GM12878 (cell line): ENCODE data around the gene METTL21C. TPM values are rescaled to one million over a fixed set of nuclear protein-coding genes. Genes with fewer than 3 reads are reported as not detected.

ENCODE experiments used
- ATAC-seq: fragments of 200-7000 bp; cut with Tn5 transposase; 3 replicates; pipeline ENCODE4 v1.9.1; 2020; ENCODE audit warnings: mild to moderate bottlenecking, moderate library complexity
- BruUV-seq: library from RNA; stranded (reverse); fragments of 400-500 nt; replicated peaks from 2 replicates; lab custom pipeline; 2021; lab: Mats Ljungman, UMichigan
- CTCF ChIA-PET: fragments of 300-600 bp; sonication (Branson Sonifier 250); formaldehyde crosslinking; extraction: SDS; loops from one replicate; lab custom pipeline; 2021; ENCODE audit warnings: inconsistent platforms; lab: Yijun Ruan, JAX
- POLR2A ChIA-PET: fragments of 350-600 bp; formaldehyde crosslinking; extraction: SDS; loops from one replicate; lab custom pipeline; 2021; ENCODE audit warnings: inconsistent platforms; lab: Charles Lee
- RAD21 ChIA-PET: fragments of 300-600 bp; sonication (Branson Sonifier 250); formaldehyde crosslinking; loops from one replicate; lab custom pipeline; 2023; ENCODE audit warnings: antibody characterized with exemption; ENCODE audit not compliant: unreplicated experiment; lab: Charles Lee
- SMC1A ChIA-PET: fragments of 300-600 bp; sonication (Branson Sonifier 250); formaldehyde crosslinking; loops from one replicate; lab custom pipeline; 2023; ENCODE audit not compliant: unreplicated experiment, uncharacterized antibody; lab: Charles Lee
- DNase-seq: peaks from one replicate; pipeline ENCODE4 v3.0.0-alpha.2; 2011; ENCODE audit warnings: low read depth, low spot score
- FAIRE-seq: peaks from 3 replicates; lab custom pipeline; 2011; peaks lifted over from hg19 to GRCh38; lab: Jason Lieb, UNC
- H2AFZ ChIP-seq: 2 replicates; pipeline ENCODE4 v1.6.0; 2011; ENCODE audit warnings: low read depth, low read length, control low read depth; ENCODE audit not compliant: control insufficient read depth
- H3K27ac ChIP-seq: 2 replicates; pipeline ENCODE4 v1.5.1; 2011; ENCODE audit warnings: control low read depth; ENCODE audit not compliant: control insufficient read depth, insufficient read depth
- H3K27me3 ChIP-seq, 2 experiments: replicated peaks in 1 of 2; 2 replicates each; pipeline versions ENCODE4 v1.6.0 to v1.6.1; 2011; ENCODE audit warnings: low read length in 1 of 2; ENCODE audit not compliant: control insufficient read depth in 2 of 2, insufficient read depth in 2 of 2
- H3K36me3 ChIP-seq, 2 experiments: 2 replicates each; pipeline ENCODE4 v1.5.1; 2011; ENCODE audit warnings: low read length in 1 of 2; ENCODE audit not compliant: control insufficient read depth in 2 of 2, insufficient read depth in 2 of 2
- H3K4me1 ChIP-seq: 2 replicates; pipeline ENCODE4 v1.6.1; 2011; ENCODE audit warnings: mild to moderate bottlenecking, low read length, moderate library complexity, mixed read lengths; ENCODE audit not compliant: control insufficient read depth, insufficient read depth
- H3K4me2 ChIP-seq: 2 replicates; pipeline ENCODE4 v1.6.0; 2011; ENCODE audit warnings: control low read depth; ENCODE audit not compliant: control insufficient read depth, insufficient read depth
- H3K4me3 ChIP-seq: fragments of 200-600 bp; sonication (generic); 2 replicates; pipeline ENCODE4 v1.5.1; 2016
- H3K79me2 ChIP-seq: 2 replicates; pipeline ENCODE4 v1.6.0; 2011; ENCODE audit warnings: low read length; ENCODE audit not compliant: control insufficient read depth, insufficient read depth
- H3K9ac ChIP-seq: 2 replicates; pipeline ENCODE4 v1.8.0; 2011; ENCODE audit warnings: low read length, control low read depth, mixed read lengths; ENCODE audit not compliant: control insufficient read depth, insufficient read depth
- H3K9me3 ChIP-seq: replicated peaks from 3 replicates; pipeline ENCODE4 v1.5.1; 2011; ENCODE audit warnings: mild to moderate bottlenecking, low read length; ENCODE audit not compliant: control insufficient read depth, insufficient read depth
- H4K20me1 ChIP-seq: 2 replicates; pipeline ENCODE4 v1.6.0; 2011; ENCODE audit not compliant: control insufficient read depth, insufficient read depth
- CBX3 ChIP-seq: fragments of 200-600 bp; sonication (generic); IDR thresholded peaks from 2 replicates; pipeline ENCODE4 v1.6.1; 2016; ENCODE audit warnings: low read depth, borderline replicate concordance
- CBX5 ChIP-seq: sonication (generic); IDR thresholded peaks from 2 replicates; pipeline ENCODE4 v1.6.1; 2016; ENCODE audit warnings: low read depth, moderate library complexity, mild to moderate bottlenecking, inconsistent platforms
- GATAD2B ChIP-seq: fragments of 450-650 bp; conservative IDR thresholded peaks from 2 replicates; pipeline ENCODE4 v1.6.1; 2017; ENCODE audit warnings: low read depth, mild to moderate bottlenecking, moderate library complexity
- IKZF2 ChIP-seq, 2 experiments: fragments of 450-650 bp; IDR thresholded peaks; 2 replicates each; pipeline ENCODE4 v1.6.1; 2017; ENCODE audit warnings: mild to moderate bottlenecking in 2 of 2, moderate library complexity in 2 of 2
- LARP7 ChIP-seq: fragments of 450-650 bp; IDR thresholded peaks from 2 replicates; pipeline ENCODE4 v1.6.1; 2017; ENCODE audit warnings: mild to moderate bottlenecking
- MYC ChIP-seq: IDR thresholded peaks from 2 replicates; pipeline ENCODE4 v1.6.1; 2011; ENCODE audit warnings: mild to moderate bottlenecking, low read length, moderate library complexity, inconsistent platforms; ENCODE audit not compliant: insufficient read depth, insufficient replicate concordance, insufficient read length, severe bottlenecking
- SMARCA5 ChIP-seq: fragments of 450-650 bp; IDR thresholded peaks from 2 replicates; pipeline ENCODE4 v1.6.1; 2017; ENCODE audit warnings: mild to moderate bottlenecking
- SREBF1 ChIP-seq: IDR thresholded peaks from 2 replicates; pipeline ENCODE4 v1.6.1; 2012; ENCODE audit warnings: mild to moderate bottlenecking, low read length
- TARDBP ChIP-seq: IDR thresholded peaks from 2 replicates; pipeline ENCODE4 v1.6.1; 2016; ENCODE audit warnings: borderline replicate concordance
- TCF12 ChIP-seq: IDR thresholded peaks from 2 replicates; pipeline ENCODE4 v1.6.1; 2011; ENCODE audit warnings: low read depth, mild to moderate bottlenecking, low read length
- WGBS: methylation state at CpG from one replicate; pipeline ENCODE4 v1.1.6; 2016; ENCODE audit warnings: low lambda C conversion rate; ENCODE audit not compliant: insufficient replicate concordance, insufficient coverage; ENCODE audit errors: missing lambda C conversion rate; 5-methylcytosine and 5-hydroxymethylcytosine counted together
- in situ Hi-C: fragments of 300-500 bp; cut with MboI; formaldehyde crosslinking; loops from 9 replicates; pipeline ENCODE4 v1.14.3; 2018; ENCODE audit warnings: mixed read lengths
- intact Hi-C: fragments of 100-400 bp; cut with micrococcal nuclease; formaldehyde crosslinking; loops from one replicate; pipeline ENCODE4 v1.14.2; 2022; ENCODE audit not compliant: unreplicated experiment
- polyA plus RNA-seq, 11 experiments: library from polyadenylated mRNA; depleted of rRNA in 4 of 11; unstranded in 6 of 11; stranded (reverse) in 5 of 11; fragments of >200 nt; fragmentation: Nextera tagmentation in 4 of 11; fragmentation: Illumina TruSeq in 1 of 11; extraction: Ambion mirVana in 4 of 11; extraction: Trizol in 1 of 11; gene quantifications; 1 replicate in 1 of 11; 2 replicates in 10 of 11; pipeline versions ENCODE4 v1.2.1 to v1.2.3, GENCODE V29; 2011 to 2016; ENCODE audit warnings: inconsistent platforms in 2 of 11, missing spikeins in 2 of 11, low read depth in 1 of 11
- total RNA-seq, 4 experiments: library from RNA; depleted of rRNA in 3 of 4; stranded (reverse); fragments of >200 nt in 3 of 4; fragmentation: Illumina TruSeq in 1 of 4; extraction: Trizol in 1 of 4; gene quantifications; 2 replicates each; pipeline versions ENCODE4 v1.2.1 to v1.2.3, GENCODE V29; 2013 to 2021
- TF ChIP-seq, protein P1 (sequence below): fragments of 450-650 bp; IDR thresholded peaks from 2 replicates; pipeline ENCODE4 v1.6.1; 2017; ENCODE audit warnings: mild to moderate bottlenecking, moderate library complexity
- TF ChIP-seq, protein P2 (sequence below): fragments of 450-650 bp; IDR thresholded peaks from 2 replicates; pipeline ENCODE4 v1.6.1; 2017; ENCODE audit warnings: mild to moderate bottlenecking, low read depth, inconsistent platforms; ENCODE audit not compliant: poor library complexity, severe bottlenecking
- TF ChIP-seq, protein P3 (sequence below): fragments of 450-650 bp; IDR thresholded peaks from 2 replicates; pipeline ENCODE4 v1.6.1; 2017; ENCODE audit warnings: antibody characterized with exemption, mild to moderate bottlenecking, moderate library complexity

The METTL21C gene
- total and polyA plus RNA-seq, 10 of the 15 experiments (the other 5 are each of a cell fraction or from before 2014, with no cell fraction given), result 0.13 TPM; not detected in 9

DNA sequence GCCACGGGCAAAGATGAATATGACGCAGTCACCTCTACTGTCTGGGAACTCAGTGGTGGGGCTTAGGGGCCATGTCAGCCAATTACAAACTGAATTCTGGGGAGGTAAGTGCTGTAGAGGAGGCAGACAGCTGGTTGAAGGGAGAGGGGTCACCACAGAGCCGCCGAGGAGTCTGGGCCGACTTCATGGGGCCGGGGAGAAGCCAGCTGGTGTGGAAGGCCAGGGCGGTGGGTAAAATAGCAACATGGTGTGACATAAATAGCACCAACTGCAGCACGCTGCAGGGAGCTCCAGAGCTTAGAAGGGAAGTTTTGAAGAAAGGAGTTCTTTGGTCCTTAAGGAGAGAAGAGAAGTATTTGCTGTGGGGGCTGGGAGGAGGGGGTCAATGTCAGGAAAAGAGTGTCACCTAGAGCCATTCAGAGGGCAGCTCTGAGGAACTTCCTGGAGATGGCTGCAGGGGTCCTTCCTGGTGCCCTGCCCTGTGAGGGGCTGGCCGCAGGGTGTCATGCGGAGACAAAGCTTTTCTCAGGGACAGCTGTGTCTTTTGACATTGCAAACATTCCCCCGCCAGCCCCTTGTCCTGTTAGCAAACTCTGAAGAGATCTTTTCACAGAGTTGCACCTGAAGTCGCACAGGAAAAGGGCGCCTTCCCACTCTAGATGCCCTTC is 6.4 kb downstream of the METTL21C start:
- no peaks in the 10 kb centered on the region for H3K36me3 ChIP-seq
- H3K4me2 ChIP-seq, result no peak overlapping the region
- POLR2A ChIA-PET, result no interaction called here
- no peaks in the 10 kb centered on the region for H3K4me1 ChIP-seq
- no peak overlapping the region for H2AFZ ChIP-seq
- H3K4me3 ChIP-seq, result no peak overlapping the region
- H3K27ac ChIP-seq, result no peak overlapping the region
- SMC1A ChIA-PET, result no interaction called here
- ATAC-seq (no peak), DNase-seq (no peak), FAIRE-seq (no peak)
- RAD21 ChIA-PET, result interaction anchor here (1.2 kb wide), 1 partner anchor 46 kb away, joined by 3 read pairs; no protein-coding TSS in a partner anchor
- 64% methylated on average over 12 of the region's 13 CpGs for WGBS
- no peaks in the 10 kb centered on the region for H4K20me1 ChIP-seq
- H3K9me3 ChIP-seq, result no peaks in the 10 kb centered on the region
- no peak overlapping the region for H3K9ac ChIP-seq
- no TSS peak for BruUV-seq
- TF ChIP-seq GATAD2B (no peak), LARP7 (no peak), MYC (no peak), IKZF2 (IDR thresholded peaks at IDR 0.05) (no peak), TARDBP (no peak), SMARCA5 (no peak), CBX5 (no peak), CBX3 (no peak), SREBF1 (no peak), TCF12 (no peak)
- TF ChIP-seq, protein P1, sequence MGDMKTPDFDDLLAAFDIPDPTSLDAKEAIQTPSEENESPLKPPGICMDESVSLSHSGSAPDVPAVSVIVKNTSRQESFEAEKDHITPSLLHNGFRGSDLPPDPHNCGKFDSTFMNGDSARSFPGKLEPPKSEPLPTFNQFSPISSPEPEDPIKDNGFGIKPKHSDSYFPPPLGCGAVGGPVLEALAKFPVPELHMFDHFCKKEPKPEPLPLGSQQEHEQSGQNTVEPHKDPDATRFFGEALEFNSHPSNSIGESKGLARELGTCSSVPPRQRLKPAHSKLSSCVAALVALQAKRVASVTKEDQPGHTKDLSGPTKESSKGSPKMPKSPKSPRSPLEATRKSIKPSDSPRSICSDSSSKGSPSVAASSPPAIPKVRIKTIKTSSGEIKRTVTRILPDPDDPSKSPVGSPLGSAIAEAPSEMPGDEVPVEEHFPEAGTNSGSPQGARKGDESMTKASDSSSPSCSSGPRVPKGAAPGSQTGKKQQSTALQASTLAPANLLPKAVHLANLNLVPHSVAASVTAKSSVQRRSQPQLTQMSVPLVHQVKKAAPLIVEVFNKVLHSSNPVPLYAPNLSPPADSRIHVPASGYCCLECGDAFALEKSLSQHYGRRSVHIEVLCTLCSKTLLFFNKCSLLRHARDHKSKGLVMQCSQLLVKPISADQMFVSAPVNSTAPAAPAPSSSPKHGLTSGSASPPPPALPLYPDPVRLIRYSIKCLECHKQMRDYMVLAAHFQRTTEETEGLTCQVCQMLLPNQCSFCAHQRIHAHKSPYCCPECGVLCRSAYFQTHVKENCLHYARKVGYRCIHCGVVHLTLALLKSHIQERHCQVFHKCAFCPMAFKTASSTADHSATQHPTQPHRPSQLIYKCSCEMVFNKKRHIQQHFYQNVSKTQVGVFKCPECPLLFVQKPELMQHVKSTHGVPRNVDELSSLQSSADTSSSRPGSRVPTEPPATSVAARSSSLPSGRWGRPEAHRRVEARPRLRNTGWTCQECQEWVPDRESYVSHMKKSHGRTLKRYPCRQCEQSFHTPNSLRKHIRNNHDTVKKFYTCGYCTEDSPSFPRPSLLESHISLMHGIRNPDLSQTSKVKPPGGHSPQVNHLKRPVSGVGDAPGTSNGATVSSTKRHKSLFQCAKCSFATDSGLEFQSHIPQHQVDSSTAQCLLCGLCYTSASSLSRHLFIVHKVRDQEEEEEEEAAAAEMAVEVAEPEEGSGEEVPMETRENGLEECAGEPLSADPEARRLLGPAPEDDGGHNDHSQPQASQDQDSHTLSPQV, result no peak
- TF ChIP-seq, protein P2, sequence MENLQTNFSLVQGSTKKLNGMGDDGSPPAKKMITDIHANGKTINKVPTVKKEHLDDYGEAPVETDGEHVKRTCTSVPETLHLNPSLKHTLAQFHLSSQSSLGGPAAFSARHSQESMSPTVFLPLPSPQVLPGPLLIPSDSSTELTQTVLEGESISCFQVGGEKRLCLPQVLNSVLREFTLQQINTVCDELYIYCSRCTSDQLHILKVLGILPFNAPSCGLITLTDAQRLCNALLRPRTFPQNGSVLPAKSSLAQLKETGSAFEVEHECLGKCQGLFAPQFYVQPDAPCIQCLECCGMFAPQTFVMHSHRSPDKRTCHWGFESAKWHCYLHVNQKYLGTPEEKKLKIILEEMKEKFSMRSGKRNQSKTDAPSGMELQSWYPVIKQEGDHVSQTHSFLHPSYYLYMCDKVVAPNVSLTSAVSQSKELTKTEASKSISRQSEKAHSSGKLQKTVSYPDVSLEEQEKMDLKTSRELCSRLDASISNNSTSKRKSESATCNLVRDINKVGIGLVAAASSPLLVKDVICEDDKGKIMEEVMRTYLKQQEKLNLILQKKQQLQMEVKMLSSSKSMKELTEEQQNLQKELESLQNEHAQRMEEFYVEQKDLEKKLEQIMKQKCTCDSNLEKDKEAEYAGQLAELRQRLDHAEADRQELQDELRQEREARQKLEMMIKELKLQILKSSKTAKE, result no peak
- TF ChIP-seq, protein P3, sequence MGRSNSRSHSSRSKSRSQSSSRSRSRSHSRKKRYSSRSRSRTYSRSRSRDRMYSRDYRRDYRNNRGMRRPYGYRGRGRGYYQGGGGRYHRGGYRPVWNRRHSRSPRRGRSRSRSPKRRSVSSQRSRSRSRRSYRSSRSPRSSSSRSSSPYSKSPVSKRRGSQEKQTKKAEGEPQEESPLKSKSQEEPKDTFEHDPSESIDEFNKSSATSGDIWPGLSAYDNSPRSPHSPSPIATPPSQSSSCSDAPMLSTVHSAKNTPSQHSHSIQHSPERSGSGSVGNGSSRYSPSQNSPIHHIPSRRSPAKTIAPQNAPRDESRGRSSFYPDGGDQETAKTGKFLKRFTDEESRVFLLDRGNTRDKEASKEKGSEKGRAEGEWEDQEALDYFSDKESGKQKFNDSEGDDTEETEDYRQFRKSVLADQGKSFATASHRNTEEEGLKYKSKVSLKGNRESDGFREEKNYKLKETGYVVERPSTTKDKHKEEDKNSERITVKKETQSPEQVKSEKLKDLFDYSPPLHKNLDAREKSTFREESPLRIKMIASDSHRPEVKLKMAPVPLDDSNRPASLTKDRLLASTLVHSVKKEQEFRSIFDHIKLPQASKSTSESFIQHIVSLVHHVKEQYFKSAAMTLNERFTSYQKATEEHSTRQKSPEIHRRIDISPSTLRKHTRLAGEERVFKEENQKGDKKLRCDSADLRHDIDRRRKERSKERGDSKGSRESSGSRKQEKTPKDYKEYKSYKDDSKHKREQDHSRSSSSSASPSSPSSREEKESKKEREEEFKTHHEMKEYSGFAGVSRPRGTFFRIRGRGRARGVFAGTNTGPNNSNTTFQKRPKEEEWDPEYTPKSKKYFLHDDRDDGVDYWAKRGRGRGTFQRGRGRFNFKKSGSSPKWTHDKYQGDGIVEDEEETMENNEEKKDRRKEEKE, result no peak
- H3K27me3 ChIP-seq, result peaks cover 0 to 5% of the 10 kb centered on the region in 2 experiments; a peak in 3 of 4 replicates
- in situ Hi-C loops (no loop called here), intact Hi-C loops (no loop called here)
- CTCF ChIA-PET, result no interaction called here
- H3K79me2 ChIP-seq, result no peaks in the 10 kb centered on the region
